HG02763 (cell line): ENCODE data around the gene VAV2.

ENCODE experiments used
- ATAC-seq: cut with Tn5 transposase; IDR thresholded peaks from one replicate; pipeline ENCODE4 v1.9.1; 2021; ENCODE audit warnings: mild to moderate bottlenecking, moderate library complexity; ENCODE audit not compliant: unreplicated experiment

Gene VAV2

GRCh38 chr9:133882849-133883755 lies 109.0 kb downstream of the VAV2 start:
- no peak for ATAC-seq

- ATAC-seq: no peak
These were observed 110.3 kb downstream of the VAV2 start for GRCh38 chr9:133881671-133882381.

- ATAC-seq: no peak
These were observed 111.1 kb downstream of the VAV2 start for GRCh38 chr9:133880851-133881661.

GRCh38 chr9:133880136-133880535 lies 112.0 kb downstream of the VAV2 start:
- ATAC-seq: no peak

GRCh38 chr9:133879615-133880014 lies 112.5 kb downstream of the VAV2 start:
- no peak for ATAC-seq

- no peak for ATAC-seq
These were observed 113.7 kb downstream of the VAV2 start for GRCh38 chr9:133878402-133878801.

GRCh38 chr9:133877967-133878366 lies 114.2 kb downstream of the VAV2 start:
- no peak for ATAC-seq

- no peak for ATAC-seq
These were observed 114.8 kb downstream of the VAV2 start for GRCh38 chr9:133877327-133877726.

GRCh38 chr9:133876836-133877235 lies 115.3 kb downstream of the VAV2 start:
- ATAC-seq: no peak

- ATAC-seq: no peak
These were observed 116.0 kb downstream of the VAV2 start for GRCh38 chr9:133876144-133876543.

- no peak for ATAC-seq
These were observed 117.0 kb downstream of the VAV2 start for GRCh38 chr9:133875131-133875530.

- no peak for ATAC-seq
These were observed 117.5 kb downstream of the VAV2 start for GRCh38 chr9:133874659-133875058.

GRCh38 chr9:133874060-133874657 lies 118.0 kb downstream of the VAV2 start:
- no peak for ATAC-seq

- no peak for ATAC-seq
These were observed 118.6 kb downstream of the VAV2 start for GRCh38 chr9:133873461-133873891.

GRCh38 chr9:133873009-133873408 lies 119.1 kb downstream of the VAV2 start:
- no peak for ATAC-seq

GRCh38 chr9:133870598-133871595 lies 121.2 kb downstream of the VAV2 start:
- ATAC-seq: no peak

GRCh38 chr9:133869674-133870405 lies 122.3 kb downstream of the VAV2 start:
- no peak for ATAC-seq

GRCh38 chr9:133868203-133868602 lies 123.9 kb downstream of the VAV2 start:
- no peak for ATAC-seq

- ATAC-seq: no peak
These were observed 125.2 kb downstream of the VAV2 start for GRCh38 chr9:133866946-133867345.
